ENCODE data around the gene IGF1R.

The IGF1R gene

DNA sequence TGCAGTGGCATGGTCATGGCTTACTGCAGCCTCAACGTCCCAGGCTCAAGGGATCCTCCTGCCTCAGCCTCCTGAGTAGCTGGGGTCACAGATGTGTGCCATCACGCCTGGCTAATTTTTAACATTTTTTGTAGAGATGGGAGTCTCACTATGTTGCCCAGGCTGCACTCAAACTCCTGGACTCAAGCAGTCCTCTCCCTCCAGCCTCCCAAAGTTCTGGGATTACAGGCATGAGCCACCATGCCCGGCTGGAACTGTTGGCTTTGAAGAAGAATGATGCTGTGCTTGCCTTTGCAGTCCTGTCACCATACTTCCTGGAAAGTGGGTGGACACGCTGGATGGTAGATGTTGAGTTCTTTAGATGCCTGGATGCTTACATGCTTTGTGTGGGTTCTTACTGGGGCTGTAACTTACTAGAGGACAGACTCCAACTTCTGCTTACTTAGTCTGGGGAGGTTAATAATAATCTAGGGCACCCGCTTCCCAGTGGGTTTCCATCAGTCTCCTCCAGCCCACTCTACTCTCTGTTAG, 36.7 kb downstream of the IGF1R start:
- in situ Hi-C loops (cut with HindIII; ENCODE audit: low sequenced_read_pairs): no loop called here

GRCh38 chr15:98686983-98687382, 38.6 kb downstream of the IGF1R start:
- DNase-seq (ENCODE audit: low read depth, low spot score): no peak
- in situ Hi-C loops (cut with HindIII; ENCODE audit: low sequenced_read_pairs): no loop called here
- no peak overlapping the region for H3K4me3 ChIP-seq (ENCODE audit: low read depth, low read length)
- TF ChIP-seq, protein P1, sequence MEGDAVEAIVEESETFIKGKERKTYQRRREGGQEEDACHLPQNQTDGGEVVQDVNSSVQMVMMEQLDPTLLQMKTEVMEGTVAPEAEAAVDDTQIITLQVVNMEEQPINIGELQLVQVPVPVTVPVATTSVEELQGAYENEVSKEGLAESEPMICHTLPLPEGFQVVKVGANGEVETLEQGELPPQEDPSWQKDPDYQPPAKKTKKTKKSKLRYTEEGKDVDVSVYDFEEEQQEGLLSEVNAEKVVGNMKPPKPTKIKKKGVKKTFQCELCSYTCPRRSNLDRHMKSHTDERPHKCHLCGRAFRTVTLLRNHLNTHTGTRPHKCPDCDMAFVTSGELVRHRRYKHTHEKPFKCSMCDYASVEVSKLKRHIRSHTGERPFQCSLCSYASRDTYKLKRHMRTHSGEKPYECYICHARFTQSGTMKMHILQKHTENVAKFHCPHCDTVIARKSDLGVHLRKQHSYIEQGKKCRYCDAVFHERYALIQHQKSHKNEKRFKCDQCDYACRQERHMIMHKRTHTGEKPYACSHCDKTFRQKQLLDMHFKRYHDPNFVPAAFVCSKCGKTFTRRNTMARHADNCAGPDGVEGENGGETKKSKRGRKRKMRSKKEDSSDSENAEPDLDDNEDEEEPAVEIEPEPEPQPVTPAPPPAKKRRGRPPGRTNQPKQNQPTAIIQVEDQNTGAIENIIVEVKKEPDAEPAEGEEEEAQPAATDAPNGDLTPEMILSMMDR (IDR thresholded peaks at IDR 0.05; ENCODE audit: low read depth, low read length): no peak

More for the DNA sequence above, 36.7 kb downstream of the IGF1R start:
- no peak for DNase-seq (ENCODE audit: low read depth, low spot score)
- TF ChIP-seq, protein P1 (IDR thresholded peaks at IDR 0.05; ENCODE audit: low read depth, low read length): no peak
- H3K4me3 ChIP-seq (ENCODE audit: low read depth, low read length): no peak overlapping the region

DNA sequence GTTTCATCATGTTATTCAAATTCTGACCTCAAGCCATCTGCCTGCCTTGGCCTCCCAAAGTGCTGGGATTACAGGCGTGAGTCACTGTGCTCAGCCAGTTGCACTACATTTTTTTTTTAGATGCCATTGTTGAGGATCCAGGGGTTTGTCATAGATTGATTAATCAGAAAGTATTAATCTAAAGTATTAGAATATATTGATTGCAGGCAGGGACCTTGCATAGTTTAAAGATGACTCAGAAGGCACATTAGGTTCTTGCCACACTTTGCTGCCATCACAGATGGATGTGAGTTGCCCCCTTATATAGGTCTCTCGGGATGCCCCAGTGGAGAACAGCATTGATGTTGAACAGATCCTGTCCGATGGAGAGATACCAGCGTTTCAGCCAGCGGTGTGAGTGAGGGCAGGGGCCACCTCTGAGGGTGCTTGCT, 41.1 kb downstream of the IGF1R start:
- DNase-seq (ENCODE audit: low read depth, low spot score): no peak
- TF ChIP-seq, protein P1 (IDR thresholded peaks at IDR 0.05; ENCODE audit: low read depth, low read length): no peak
- in situ Hi-C loops (cut with HindIII; ENCODE audit: low sequenced_read_pairs): no loop called here
- no peak overlapping the region for H3K4me3 ChIP-seq (ENCODE audit: low read depth, low read length)

DNA sequence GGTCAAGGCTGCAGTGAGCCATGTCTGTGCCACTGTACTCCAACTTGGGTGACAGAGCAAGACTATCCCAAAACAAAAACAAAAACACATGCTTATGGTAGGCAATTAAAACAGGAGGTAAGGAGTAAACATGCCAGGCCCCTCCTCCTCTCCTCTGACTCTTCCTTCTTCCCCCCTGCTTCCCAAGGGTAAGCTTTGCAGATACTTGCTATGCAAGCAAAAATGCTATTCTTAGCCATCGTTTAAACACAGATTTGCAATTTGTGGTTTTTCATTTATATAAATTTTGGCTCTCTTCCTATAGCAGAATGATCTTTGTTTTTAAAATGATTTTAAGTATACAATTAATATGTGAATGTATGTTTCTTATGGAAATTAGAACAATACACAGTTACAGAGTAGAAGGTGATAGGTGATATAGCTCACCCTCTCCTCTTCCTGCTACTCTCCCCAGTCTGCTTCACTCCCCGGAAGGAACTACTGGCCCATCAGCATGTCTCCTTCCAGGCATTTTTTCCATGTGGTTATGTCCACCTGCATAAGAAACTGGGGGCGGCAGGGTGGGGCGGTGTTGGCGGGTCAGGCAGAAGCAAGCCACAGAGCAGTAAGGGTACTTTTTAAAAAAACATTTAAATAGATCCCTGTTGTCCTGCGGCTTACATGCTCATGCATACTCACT, 42.1 kb downstream of the IGF1R start:
- DNase-seq (ENCODE audit: low read depth, low spot score): no peak
- in situ Hi-C loops (cut with HindIII; ENCODE audit: low sequenced_read_pairs): no loop called here

DNA sequence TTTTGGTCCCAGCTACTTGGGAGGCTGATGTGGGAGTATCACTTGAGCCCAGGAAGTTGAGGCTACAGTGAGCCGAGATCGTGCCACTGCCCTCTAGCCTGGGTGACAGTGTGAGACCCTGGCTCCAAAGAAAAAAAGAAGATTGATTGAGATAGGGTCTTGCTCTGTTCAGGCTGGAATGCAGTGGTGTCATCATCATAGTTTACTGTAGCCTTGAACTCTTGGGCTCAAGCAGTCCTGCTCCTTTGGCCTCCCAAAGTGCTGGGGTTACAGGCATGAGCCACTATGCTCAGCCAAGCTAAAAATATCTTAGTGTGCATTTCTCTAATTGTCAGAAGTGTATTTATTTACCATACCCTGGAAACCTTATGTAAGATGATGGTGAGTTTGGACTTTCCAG, 43.9 kb downstream of the IGF1R start:
- in situ Hi-C loops (cut with HindIII; ENCODE audit: low sequenced_read_pairs): no loop called here

More for the DNA sequence above, 42.1 kb downstream of the IGF1R start:
- H3K4me3 ChIP-seq (ENCODE audit: low read depth, low read length): no peak overlapping the region
- TF ChIP-seq, protein P1 (IDR thresholded peaks at IDR 0.05; ENCODE audit: low read depth, low read length): no peak

GRCh38 chr15:98694161-98694560, 45.8 kb downstream of the IGF1R start:
- TF ChIP-seq, protein P1 (IDR thresholded peaks at IDR 0.05; ENCODE audit: low read depth, low read length): no peak
- no peak for DNase-seq (ENCODE audit: low read depth, low spot score)
- no peak overlapping the region for H3K4me3 ChIP-seq (ENCODE audit: low read depth, low read length)
- in situ Hi-C loops (cut with HindIII; ENCODE audit: low sequenced_read_pairs): no loop called here

More for the DNA sequence above, 43.9 kb downstream of the IGF1R start:
- DNase-seq (ENCODE audit: low read depth, low spot score): no peak
- H3K4me3 ChIP-seq (ENCODE audit: low read depth, low read length): no peak overlapping the region
- TF ChIP-seq, protein P1 (IDR thresholded peaks at IDR 0.05; ENCODE audit: low read depth, low read length): no peak
